IPS-20b (cell line): Measurements from ENCODE around the gene LRRC61.

Experiments
- H3K27ac ChIP-seq: one replicate; pipeline ENCODE4 v1.5.1; 2013; ENCODE audit warnings: low read length
- H3K27me3 ChIP-seq: 2 replicates; pipeline ENCODE4 v1.6.1; 2013; ENCODE audit warnings: mild to moderate bottlenecking, low read length, inconsistent platforms; ENCODE audit not compliant: insufficient read depth
- H3K36me3 ChIP-seq: 2 replicates; pipeline ENCODE4 v1.6.1; 2013; ENCODE audit warnings: low read depth, mild to moderate bottlenecking, inconsistent platforms, low read length, moderate library complexity; ENCODE audit not compliant: insufficient read depth
- H3K4me1 ChIP-seq: 2 replicates; pipeline ENCODE4 v1.6.1; 2013; ENCODE audit warnings: mild to moderate bottlenecking, control low read depth, inconsistent platforms, low read length, moderate library complexity; ENCODE audit not compliant: insufficient read depth
- H3K4me3 ChIP-seq: 2 replicates; pipeline ENCODE4 v1.5.1; 2013; ENCODE audit warnings: mild to moderate bottlenecking, low read length, inconsistent platforms
- H3K9ac ChIP-seq: 2 replicates; pipeline ENCODE4 v1.6.1; 2013; ENCODE audit warnings: low read depth, mild to moderate bottlenecking, inconsistent platforms, low read length, moderate library complexity
- H3K9me3 ChIP-seq: 2 replicates; pipeline ENCODE4 v1.6.1; 2013; ENCODE audit warnings: mild to moderate bottlenecking, low read depth, low read length, inconsistent platforms; ENCODE audit not compliant: insufficient read depth

The LRRC61 gene

DNA sequence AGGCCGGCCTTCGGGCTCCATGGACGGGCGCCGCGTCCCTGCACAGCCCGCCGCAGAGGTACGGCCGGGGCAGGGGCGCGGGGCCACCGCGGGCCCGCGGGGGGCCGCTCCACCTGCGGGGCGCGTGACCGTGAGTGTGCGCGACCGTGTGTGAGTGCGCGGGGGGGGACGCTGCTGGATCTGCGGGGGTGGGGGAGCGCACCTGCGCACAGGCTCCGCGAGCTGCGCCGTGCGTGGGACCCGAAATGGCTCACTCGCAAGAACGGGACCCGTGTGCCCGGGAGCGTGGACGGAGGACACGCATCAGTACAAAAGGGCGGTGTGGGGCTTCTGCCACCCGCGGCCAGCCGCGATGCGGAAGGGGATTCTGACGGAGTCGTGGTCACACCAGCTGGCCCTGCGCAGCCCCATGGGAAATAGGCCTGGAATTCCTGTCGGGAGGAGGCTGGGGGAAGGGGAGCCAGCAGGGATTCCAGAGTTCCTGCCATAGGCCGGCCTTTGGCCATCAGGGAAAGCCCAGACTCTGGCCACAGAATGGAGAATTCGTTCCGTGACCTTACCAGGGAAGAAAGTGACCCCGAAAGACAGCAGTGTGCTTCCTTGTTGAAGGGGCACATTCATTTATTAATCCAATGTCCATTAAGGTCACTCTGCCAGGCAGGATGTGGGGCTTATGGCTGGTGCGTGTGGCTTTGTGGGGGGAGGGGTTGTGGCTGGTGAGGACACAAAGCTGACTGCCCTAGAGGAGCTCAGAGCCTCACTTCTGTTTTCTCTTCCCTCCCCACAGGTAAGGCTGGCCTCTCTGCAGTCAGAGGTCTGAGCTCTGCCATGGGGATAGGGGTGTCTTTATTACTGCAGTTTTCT, 46.0 kb downstream of the LRRC61 start:
- Histone ChIP-seq H3K4me3 (peak overlapping the region; percentile 95), H3K27me3 (no peaks in the 10 kb centered on the region), H3K9me3 (no peaks in the 10 kb centered on the region), H3K9ac (peak overlapping the region; percentile 95), H3K36me3 (peaks cover 45% of the 10 kb centered on the region), H3K4me1 (peaks cover 36% of the 10 kb centered on the region), H3K27ac (peak overlapping the region; percentile 96)

DNA sequence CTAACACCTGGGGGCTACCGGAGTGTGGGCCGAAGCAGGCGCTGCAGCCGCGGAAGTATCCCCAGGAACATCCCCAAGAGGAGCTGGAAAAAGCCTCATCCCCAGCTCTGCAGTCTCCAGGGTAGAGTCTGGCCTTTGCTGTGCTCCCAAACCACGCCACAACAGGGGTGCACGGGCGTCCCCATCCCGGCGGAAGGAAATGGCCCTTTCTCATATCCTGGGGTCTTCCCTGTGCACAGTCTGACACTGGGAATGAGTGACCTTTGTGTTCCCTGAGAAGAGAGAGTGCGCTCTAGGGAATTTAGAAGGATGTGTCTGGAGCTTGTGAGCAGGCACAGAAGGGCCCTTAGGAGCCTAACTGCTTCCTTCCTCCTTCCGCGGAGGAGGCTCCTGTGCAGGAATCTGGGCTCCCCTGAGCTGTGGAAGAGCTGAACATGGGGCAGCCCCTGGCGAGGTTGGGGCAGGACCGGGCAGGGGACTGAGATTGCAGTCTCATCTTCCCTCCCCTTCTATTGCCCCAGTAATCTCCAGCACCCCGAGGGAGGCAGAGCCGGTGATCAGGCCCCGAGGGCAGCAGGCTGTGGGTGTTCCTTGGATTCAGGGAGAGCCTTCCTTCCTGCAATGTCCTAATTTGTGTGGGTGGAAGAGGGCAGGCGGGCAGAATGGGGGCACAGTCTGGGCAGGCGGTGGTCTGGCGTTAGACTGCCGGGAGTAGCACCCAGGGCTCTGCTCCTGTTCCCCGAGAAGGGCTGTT, 46.8 kb downstream of the LRRC61 start:
- no peaks in the 10 kb centered on the region for H3K9me3 ChIP-seq
- H3K27me3 ChIP-seq = no peaks in the 10 kb centered on the region
- H3K27ac ChIP-seq = peak overlapping the region; percentile 96
- peaks cover 52% of the 10 kb centered on the region for H3K36me3 ChIP-seq
- H3K4me3 ChIP-seq = peak overlapping the region; percentile 95
- H3K4me1 ChIP-seq = peaks cover 41% of the 10 kb centered on the region
- peak overlapping the region; percentile 95 for H3K9ac ChIP-seq

DNA sequence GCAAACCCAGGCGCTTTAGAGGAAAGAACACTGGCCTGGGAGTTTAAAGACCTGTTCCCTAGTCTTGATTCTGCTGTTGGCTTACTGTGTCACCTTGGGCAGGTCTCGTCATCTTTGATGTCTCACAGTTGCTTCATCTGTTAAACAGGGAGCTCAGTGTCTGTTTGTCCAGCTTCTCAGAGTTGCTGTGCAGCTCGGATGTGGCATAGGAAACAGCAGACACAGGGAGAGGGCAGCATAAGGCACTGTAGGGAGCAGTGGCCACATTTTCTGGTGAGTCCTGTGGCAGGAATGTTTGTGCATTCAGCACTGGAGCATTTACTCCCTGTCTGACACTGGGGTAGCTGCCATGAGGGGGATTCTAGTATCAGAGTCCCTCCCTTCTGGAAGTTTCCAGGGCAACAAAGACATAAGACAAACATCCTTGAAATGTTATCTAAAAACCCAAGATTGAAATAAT, 47.5 kb downstream of the LRRC61 start:
- H3K4me1 ChIP-seq = peaks cover 41% of the 10 kb centered on the region
- peaks cover 52% of the 10 kb centered on the region for H3K36me3 ChIP-seq
- no peaks in the 10 kb centered on the region for H3K27me3 ChIP-seq
- H3K27ac ChIP-seq = no peak overlapping the region
- H3K9me3 ChIP-seq = no peaks in the 10 kb centered on the region
- peak overlapping the region; percentile 95; the same call in 1 of the 2 replicates for H3K9ac ChIP-seq
- peak overlapping the region; percentile 95; the same call in 1 of the 2 replicates for H3K4me3 ChIP-seq

DNA sequence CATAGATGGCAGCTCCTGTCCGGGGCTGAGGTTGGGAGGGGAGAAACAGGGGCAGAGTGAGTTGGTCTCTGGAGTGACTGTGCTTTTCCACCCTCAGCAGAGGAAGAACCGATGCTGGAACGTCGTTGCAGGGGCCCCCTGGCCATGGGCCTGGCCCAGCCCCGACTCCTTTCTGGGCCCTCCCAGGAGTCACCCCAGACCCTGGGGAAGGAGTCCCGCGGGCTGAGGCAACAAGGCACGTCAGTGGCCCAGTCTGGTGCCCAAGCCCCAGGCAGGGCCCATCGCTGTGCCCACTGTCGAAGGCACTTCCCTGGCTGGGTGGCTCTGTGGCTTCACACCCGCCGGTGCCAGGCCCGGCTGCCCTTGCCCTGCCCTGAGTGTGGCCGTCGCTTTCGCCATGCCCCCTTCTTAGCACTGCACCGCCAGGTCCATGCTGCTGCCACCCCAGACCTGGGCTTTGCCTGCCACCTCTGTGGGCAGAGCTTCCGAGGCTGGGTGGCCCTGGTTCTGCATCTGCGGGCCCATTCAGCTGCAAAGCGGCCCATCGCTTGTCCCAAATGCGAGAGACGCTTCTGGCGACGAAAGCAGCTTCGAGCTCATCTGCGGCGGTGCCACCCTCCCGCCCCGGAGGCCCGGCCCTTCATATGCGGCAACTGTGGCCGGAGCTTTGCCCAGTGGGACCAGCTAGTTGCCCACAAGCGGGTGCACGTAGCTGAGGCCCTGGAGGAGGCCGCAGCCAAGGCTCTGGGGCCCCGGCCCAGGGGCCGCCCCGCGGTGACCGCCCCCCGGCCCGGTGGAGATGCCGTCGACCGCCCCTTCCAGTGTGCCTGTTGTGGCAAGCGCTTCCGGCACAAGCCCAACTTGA, 48.2 kb downstream of the LRRC61 start:
- Histone ChIP-seq H3K4me3 (no peak overlapping the region), H3K9me3 (no peaks in the 10 kb centered on the region), H3K27me3 (no peaks in the 10 kb centered on the region), H3K9ac (no peak overlapping the region), H3K27ac (no peak overlapping the region), H3K36me3 (peaks cover 52% of the 10 kb centered on the region), H3K4me1 (peaks cover 43% of the 10 kb centered on the region)

DNA sequence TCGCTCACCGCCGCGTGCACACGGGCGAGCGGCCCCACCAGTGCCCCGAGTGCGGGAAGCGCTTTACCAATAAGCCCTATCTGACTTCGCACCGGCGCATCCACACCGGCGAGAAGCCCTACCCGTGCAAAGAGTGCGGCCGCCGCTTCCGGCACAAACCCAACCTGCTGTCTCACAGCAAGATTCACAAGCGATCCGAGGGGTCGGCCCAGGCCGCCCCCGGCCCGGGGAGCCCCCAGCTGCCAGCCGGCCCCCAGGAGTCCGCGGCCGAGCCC, 48.8 kb downstream of the LRRC61 start:
- Histone ChIP-seq H3K27me3 (no peaks in the 10 kb centered on the region), H3K4me3 (no peak overlapping the region), H3K27ac (no peak overlapping the region), H3K9ac (no peak overlapping the region), H3K36me3 (peaks cover 52% of the 10 kb centered on the region), H3K4me1 (peaks cover 48% of the 10 kb centered on the region), H3K9me3 (no peaks in the 10 kb centered on the region)

DNA sequence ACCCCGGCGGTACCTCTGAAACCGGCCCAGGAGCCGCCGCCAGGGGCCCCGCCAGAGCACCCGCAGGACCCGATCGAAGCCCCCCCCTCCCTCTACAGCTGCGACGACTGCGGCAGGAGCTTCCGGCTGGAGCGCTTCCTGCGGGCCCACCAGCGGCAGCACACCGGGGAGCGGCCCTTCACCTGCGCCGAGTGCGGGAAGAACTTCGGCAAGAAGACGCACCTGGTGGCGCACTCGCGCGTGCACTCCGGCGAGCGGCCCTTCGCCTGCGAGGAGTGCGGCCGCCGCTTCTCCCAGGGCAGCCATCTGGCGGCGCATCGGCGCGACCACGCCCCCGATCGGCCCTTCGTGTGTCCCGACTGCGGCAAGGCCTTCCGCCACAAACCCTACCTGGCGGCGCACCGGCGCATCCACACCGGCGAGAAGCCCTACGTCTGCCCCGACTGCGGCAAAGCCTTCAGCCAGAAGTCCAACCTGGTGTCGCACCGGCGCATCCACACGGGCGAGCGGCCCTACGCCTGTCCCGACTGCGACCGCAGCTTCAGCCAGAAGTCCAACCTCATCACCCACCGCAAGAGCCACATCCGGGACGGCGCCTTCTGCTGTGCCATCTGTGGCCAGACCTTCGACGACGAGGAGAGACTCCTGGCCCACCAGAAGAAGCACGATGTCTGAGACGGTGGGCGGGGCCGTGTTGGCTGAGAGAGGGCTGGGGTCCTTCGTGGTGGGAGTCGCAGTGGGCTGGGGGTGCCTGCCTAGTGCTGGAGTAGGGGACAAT, 49.3 kb downstream of the LRRC61 start:
- H3K27ac ChIP-seq = no peak overlapping the region

DNA sequence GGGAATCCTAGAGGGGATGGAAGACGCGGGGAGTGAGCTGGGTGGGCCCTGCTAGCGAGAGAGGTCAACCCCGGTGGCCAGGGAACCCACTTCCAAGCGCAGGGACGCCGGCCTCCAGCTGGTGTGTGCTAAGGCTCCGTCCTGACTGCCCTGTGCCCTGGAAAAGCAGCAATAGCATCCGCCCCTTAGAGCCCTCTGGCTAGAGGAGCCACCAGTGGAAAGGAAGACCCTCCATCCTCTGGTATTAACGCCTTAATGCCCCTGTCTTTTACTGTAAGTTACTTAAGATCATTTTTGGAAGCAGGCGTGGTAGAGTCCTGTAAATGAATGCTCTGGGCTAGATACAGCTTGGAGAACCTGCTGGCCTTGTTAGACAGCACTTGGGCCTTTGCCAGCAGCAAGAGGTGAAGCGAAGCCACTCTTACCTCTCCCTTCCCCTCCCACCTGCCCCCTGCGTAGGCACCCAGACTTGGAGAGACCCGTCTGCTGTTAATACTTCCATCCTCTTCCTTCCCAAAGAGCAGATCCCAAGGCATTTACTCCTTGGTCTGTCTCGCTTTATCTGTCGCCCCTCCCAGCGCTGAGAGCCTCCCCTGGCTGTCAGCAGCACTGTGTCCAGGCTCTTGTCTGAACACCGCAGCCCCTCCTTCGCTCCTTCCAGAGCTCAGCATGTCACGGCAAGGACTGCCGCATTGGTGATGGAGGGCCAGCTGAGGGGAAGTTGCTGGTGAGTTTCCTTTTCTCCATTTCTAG, 50.1 kb downstream of the LRRC61 start:
- Histone ChIP-seq H3K4me3 (no peak overlapping the region), H3K27me3 (no peaks in the 10 kb centered on the region), H3K27ac (no peak overlapping the region), H3K4me1 (peaks cover 56% of the 10 kb centered on the region), H3K36me3 (peaks cover 52% of the 10 kb centered on the region), H3K9ac (peak overlapping the region; percentile 21; the same call in 1 of the 2 replicates), H3K9me3 (no peaks in the 10 kb centered on the region)

More for the DNA sequence above, 49.3 kb downstream of the LRRC61 start:
- Histone ChIP-seq H3K4me1 (peaks cover 53% of the 10 kb centered on the region), H3K4me3 (no peak overlapping the region), H3K9ac (no peak overlapping the region), H3K9me3 (no peaks in the 10 kb centered on the region), H3K36me3 (peaks cover 52% of the 10 kb centered on the region), H3K27me3 (no peaks in the 10 kb centered on the region)

DNA sequence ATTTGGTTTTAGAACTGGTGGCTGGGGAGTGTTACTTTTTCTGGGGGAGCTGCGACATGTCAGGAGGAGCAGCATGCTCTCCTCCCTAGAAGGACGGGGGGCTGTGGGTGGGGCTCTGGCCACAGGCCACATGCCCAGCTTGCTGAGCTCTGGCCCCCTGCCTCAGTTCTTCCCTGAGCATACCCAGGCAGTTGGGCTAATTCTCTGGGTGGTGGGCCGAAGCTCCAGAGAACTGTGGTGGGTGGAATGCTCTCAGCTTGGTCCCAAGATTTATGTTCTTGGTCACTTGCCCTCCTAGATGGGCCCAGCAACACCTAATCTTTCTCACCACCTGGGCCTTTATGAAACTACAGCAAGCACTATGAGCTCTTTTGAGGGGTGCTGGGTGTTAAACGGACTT, 50.9 kb downstream of the LRRC61 start:
- H3K27me3 ChIP-seq = no peaks in the 10 kb centered on the region
- H3K4me1 ChIP-seq = peaks cover 56% of the 10 kb centered on the region
- H3K4me3 ChIP-seq = no peak overlapping the region; the same call in 1 of the 2 replicates
- no peaks in the 10 kb centered on the region for H3K9me3 ChIP-seq
- peak overlapping the region; percentile 59 for H3K27ac ChIP-seq
- peaks cover 52% of the 10 kb centered on the region for H3K36me3 ChIP-seq
- peak overlapping the region; percentile 31; the same call in 1 of the 2 replicates for H3K9ac ChIP-seq

DNA sequence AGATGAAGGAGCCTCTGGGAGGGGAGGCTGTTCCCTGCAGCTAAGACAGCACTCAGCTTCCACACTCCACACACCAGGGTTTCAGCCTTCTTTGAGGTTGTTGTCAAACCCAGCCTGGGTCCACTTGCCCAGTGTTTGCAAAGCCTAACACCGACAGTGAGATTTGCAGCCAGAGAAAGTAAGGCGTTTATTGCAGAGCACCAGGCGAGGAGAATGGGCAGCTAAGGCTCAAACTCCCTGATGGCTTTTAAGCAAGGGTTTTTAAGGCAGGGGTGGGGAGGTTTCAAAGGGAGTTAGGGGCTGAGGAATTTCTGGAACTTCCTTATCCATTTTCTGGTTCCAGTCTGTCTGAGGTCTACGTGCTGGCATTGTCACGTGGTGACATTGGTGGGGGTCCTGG, 51.3 kb downstream of the LRRC61 start:
- no peaks in the 10 kb centered on the region for H3K9me3 ChIP-seq
- peaks cover 52% of the 10 kb centered on the region for H3K36me3 ChIP-seq
- peak overlapping the region; percentile 59 for H3K27ac ChIP-seq
- no peak overlapping the region; the same call in 1 of the 2 replicates for H3K9ac ChIP-seq
- H3K4me3 ChIP-seq = no peak overlapping the region; the same call in 1 of the 2 replicates
- no peaks in the 10 kb centered on the region for H3K27me3 ChIP-seq
- H3K4me1 ChIP-seq = peaks cover 54% of the 10 kb centered on the region

DNA sequence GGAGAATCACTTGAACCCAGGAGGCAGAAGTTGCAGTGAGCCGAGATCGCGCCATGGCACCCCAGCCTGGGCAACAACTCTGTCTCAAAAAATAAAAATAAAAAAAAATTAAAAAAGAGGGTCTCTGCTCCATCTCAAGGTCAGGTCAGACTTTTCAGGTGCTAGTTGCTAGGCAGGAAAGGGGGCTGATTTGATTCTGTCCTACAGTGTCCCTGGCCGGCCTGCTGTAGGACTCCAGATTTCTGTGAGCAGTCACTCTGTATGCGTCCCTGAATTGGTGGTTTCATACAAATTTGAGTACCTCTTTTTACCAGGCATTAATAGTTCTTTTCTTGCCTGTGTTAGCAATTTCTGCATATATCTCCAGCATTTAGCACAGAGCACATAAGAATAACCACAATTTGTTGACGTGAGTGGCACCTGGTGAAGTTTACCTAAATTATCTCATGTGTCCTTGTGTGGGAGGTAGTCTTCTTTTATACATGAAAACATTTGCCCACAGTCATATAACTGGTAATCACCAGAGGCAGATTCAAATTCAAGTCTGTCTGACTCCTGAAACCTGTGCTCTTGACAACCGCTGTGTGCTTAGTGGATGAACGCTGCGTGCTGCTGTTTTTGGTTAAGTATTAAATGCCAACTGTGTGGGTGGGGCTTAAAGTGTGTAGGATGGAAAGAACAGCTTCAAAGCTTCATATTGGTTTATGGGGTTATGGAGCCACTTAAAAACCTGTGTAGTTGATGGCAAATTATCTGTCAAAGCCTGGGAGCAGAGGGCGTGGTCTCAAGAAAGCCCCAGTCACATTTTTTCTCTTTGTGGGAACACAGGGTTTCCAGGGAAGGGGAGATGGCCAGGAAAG, 52.7 kb downstream of the LRRC61 start:
- Histone ChIP-seq H3K9ac (no peak overlapping the region; the same call in 1 of the 2 replicates), H3K4me3 (no peak overlapping the region), H3K9me3 (no peaks in the 10 kb centered on the region), H3K4me1 (peaks cover 48% of the 10 kb centered on the region), H3K27me3 (no peaks in the 10 kb centered on the region), H3K27ac (no peak overlapping the region), H3K36me3 (peaks cover 38% of the 10 kb centered on the region)
